Panc1 (cell line): Measurements from ENCODE around the gene LYRM1.

Experiments used
- CTCF ChIP-seq: fragments of 450-650 bp; IDR thresholded peaks from 2 replicates; pipeline ENCODE4 v1.5.1; 2017; ENCODE audit warnings: mild to moderate bottlenecking
- POLR2AphosphoS5 ChIP-seq: IDR thresholded peaks from 2 replicates; pipeline ENCODE4 v1.6.1; 2012; ENCODE audit warnings: mild to moderate bottlenecking, low read depth, low read length, moderate library complexity
- REST ChIP-seq, 2 experiments: IDR thresholded peaks; 2 replicates each; pipeline ENCODE4 v1.6.1; 2011 to 2012; ENCODE audit warnings: low read depth in 2 of 2, control low read depth in 1 of 2, low read length in 1 of 2, mild to moderate bottlenecking in 1 of 2, moderate library complexity in 1 of 2; ENCODE audit not compliant: insufficient read depth in 1 of 2

- TF ChIP-seq POLR2AphosphoS5 (no peak), CTCF (no peak), REST (IDR thresholded peaks at IDR 0.05; ENCODE audit: insufficient read depth in 1 of 2, low read depth in 2 of 2, low read length in 1 of 2) (no peak)
Observed at GRCh38 chr16:20867585-20867984, 33.0 kb upstream of the LYRM1 start.
